ENCODE data around the gene NPPB.

GRCh38 chr1:11888877-11889208 lies 30.1 kb upstream of the NPPB start:
- TF ChIP-seq IRF2 (CRISPR knock-in tag; IDR thresholded peaks at IDR 0.05; ENCODE audit: borderline replicate concordance, low read depth) = no peak
- TF ChIP-seq CTCF (IDR thresholded peaks at IDR 0.05) = no peak
- no peak for TF ChIP-seq TEAD4 (CRISPR knock-in tag; IDR thresholded peaks at IDR 0.05)
- no peak for TF ChIP-seq TEAD1 (CRISPR knock-in tag; IDR thresholded peaks at IDR 0.05)

All from WTC11 (cell line).